Kidney epithelial cell (primary cell): ENCODE results near the gene PHF2. TPM values are rescaled to one million over a fixed set of nuclear protein-coding genes. Genes with fewer than 3 reads are reported as not detected.

Experiments used
- DNase-seq: peaks from one replicate; pipeline ENCODE4 v3.0.0-alpha.2; 2010; ENCODE audit warnings: low read depth
- H3K27me3 ChIP-seq: 2 replicates; pipeline ENCODE4 v1.6.0; 2011; ENCODE audit warnings: low read length; ENCODE audit not compliant: control insufficient read depth, insufficient read depth
- H3K36me3 ChIP-seq: 2 replicates; pipeline ENCODE4 v1.5.1; 2011; ENCODE audit warnings: low read length; ENCODE audit not compliant: control insufficient read depth, insufficient read depth
- H3K4me3 ChIP-seq: 2 replicates; pipeline ENCODE4 v1.5.1; 2011; ENCODE audit warnings: low read depth, mild to moderate bottlenecking, control low read depth, low read length
- CTCF ChIP-seq: IDR thresholded peaks from 2 replicates; pipeline ENCODE4 v1.5.1; 2011; ENCODE audit warnings: mild to moderate bottlenecking, moderate library complexity, low read length, control low read depth, inconsistent platforms; ENCODE audit not compliant: insufficient read depth, poor library complexity, severe bottlenecking
- total RNA-seq: library from RNA; depleted of rRNA; stranded (reverse); fragments of >200 nt; gene quantifications from 2 replicates; pipeline ENCODE4 v1.2.3, GENCODE V29; 2015

PHF2 gene
- total RNA-seq, 1 donor from 2014 or later: 20.4 TPM

GRCh38 chr9:93623753-93624152 is 47.4 kb downstream of the PHF2 start:
- Histone ChIP-seq H3K27me3 (no peaks in the 10 kb centered on the region), H3K4me3 (no peak overlapping the region), H3K36me3 (no peaks in the 10 kb centered on the region)
- DNase-seq: no peak
- TF ChIP-seq CTCF: no peak

- Histone ChIP-seq H3K4me3 (no peak overlapping the region), H3K36me3 (no peaks in the 10 kb centered on the region), H3K27me3 (no peaks in the 10 kb centered on the region)
- no peak for DNase-seq
- no peak for TF ChIP-seq CTCF
These were observed 48.0 kb downstream of the PHF2 start for GRCh38 chr9:93624431-93624834.

GRCh38 chr9:93624977-93625376 is 48.6 kb downstream of the PHF2 start:
- no peak for DNase-seq
- TF ChIP-seq CTCF: no peak
- Histone ChIP-seq H3K27me3 (no peaks in the 10 kb centered on the region), H3K4me3 (no peak overlapping the region), H3K36me3 (no peaks in the 10 kb centered on the region)

GRCh38 chr9:93629920-93630319 is 53.5 kb downstream of the PHF2 start:
- no peak overlapping the region for H3K4me3 ChIP-seq
- H3K36me3 ChIP-seq: no peaks in the 10 kb centered on the region
- DNase-seq: no peak
- no peaks in the 10 kb centered on the region for H3K27me3 ChIP-seq
- no peak for TF ChIP-seq CTCF

- TF ChIP-seq CTCF: no peak
- DNase-seq: no peak
- H3K27me3 ChIP-seq: no peaks in the 10 kb centered on the region
- no peak overlapping the region for H3K4me3 ChIP-seq
- H3K36me3 ChIP-seq: no peaks in the 10 kb centered on the region
These were observed 54.5 kb downstream of the PHF2 start for GRCh38 chr9:93630806-93631411.

- H3K27me3 ChIP-seq: no peaks in the 10 kb centered on the region
- no peaks in the 10 kb centered on the region for H3K36me3 ChIP-seq
- DNase-seq: no peak
- no peak overlapping the region for H3K4me3 ChIP-seq
- no peak for TF ChIP-seq CTCF
These were observed 57.3 kb downstream of the PHF2 start for GRCh38 chr9:93633492-93634221.
